GM21786 (cell line): ENCODE data around the gene PFN2.
A peak's percentile ranks its signal among the peaks of the same experiment; 100 is the strongest.
"Not testable (repeated sequence)": the region's sequence is repeated elsewhere in the genome, so short reads cannot be mapped to it uniquely, and the experiment has no call there.

ENCODE experiments used
- ATAC-seq: cut with Tn5 transposase; IDR thresholded peaks from one replicate; pipeline ENCODE4 v1.9.1; 2021; ENCODE audit not compliant: unreplicated experiment

The PFN2 gene

GRCh38 chr3:149969110-149969939, 1.4 kb downstream of the PFN2 start:
- ATAC-seq: no peak

GRCh38 chr3:149968216-149968615, 2.5 kb downstream of the PFN2 start:
- ATAC-seq: no peak

GRCh38 chr3:149967086-149967685, 3.5 kb downstream of the PFN2 start:
- ATAC-seq: no peak

GRCh38 chr3:149965278-149965677, 5.4 kb downstream of the PFN2 start:
- no peak for ATAC-seq

GRCh38 chr3:149964291-149964690, 6.4 kb downstream of the PFN2 start:
- ATAC-seq: no peak

- ATAC-seq: no peak
Measured at GRCh38 chr3:149963485-149963884, 7.2 kb downstream of the PFN2 start.

- no peak for ATAC-seq
Measured at GRCh38 chr3:149959443-149959842, 11.3 kb downstream of the PFN2 start.

GRCh38 chr3:149958171-149958796, 12.4 kb downstream of the PFN2 start:
- ATAC-seq: no peak

GRCh38 chr3:149957361-149958125, 13.2 kb downstream of the PFN2 start:
- ATAC-seq: no peak

GRCh38 chr3:149955449-149955848, 15.2 kb downstream of the PFN2 start:
- ATAC-seq: no peak

- ATAC-seq: no peak
Measured at GRCh38 chr3:149954812-149955211, 15.9 kb downstream of the PFN2 start.

GRCh38 chr3:149949181-149949580, 21.5 kb downstream of the PFN2 start:
- no peak for ATAC-seq

- ATAC-seq: no peak
Measured at GRCh38 chr3:149947231-149947630, 23.5 kb downstream of the PFN2 start.

GRCh38 chr3:149943966-149944365, 26.7 kb downstream of the PFN2 start:
- not testable (repeated sequence) for ATAC-seq

GRCh38 chr3:149942409-149942808, 28.3 kb downstream of the PFN2 start:
- ATAC-seq: no peak

GRCh38 chr3:149941946-149942345, 28.7 kb downstream of the PFN2 start:
- ATAC-seq: no peak

GRCh38 chr3:149941186-149941585, 29.5 kb downstream of the PFN2 start:
- no peak for ATAC-seq

- not testable (repeated sequence) for ATAC-seq
Measured at GRCh38 chr3:149938392-149939055, 32.2 kb downstream of the PFN2 start.

- ATAC-seq: peak; percentile 68
Measured at GRCh38 chr3:149936812-149937230, 33.9 kb downstream of the PFN2 start.

- no peak for ATAC-seq
Measured at GRCh38 chr3:149934524-149934923, 36.2 kb downstream of the PFN2 start.

GRCh38 chr3:149933858-149934257, 36.8 kb downstream of the PFN2 start:
- no peak for ATAC-seq
